ENCODE results near the gene TRIM28.

DNA sequence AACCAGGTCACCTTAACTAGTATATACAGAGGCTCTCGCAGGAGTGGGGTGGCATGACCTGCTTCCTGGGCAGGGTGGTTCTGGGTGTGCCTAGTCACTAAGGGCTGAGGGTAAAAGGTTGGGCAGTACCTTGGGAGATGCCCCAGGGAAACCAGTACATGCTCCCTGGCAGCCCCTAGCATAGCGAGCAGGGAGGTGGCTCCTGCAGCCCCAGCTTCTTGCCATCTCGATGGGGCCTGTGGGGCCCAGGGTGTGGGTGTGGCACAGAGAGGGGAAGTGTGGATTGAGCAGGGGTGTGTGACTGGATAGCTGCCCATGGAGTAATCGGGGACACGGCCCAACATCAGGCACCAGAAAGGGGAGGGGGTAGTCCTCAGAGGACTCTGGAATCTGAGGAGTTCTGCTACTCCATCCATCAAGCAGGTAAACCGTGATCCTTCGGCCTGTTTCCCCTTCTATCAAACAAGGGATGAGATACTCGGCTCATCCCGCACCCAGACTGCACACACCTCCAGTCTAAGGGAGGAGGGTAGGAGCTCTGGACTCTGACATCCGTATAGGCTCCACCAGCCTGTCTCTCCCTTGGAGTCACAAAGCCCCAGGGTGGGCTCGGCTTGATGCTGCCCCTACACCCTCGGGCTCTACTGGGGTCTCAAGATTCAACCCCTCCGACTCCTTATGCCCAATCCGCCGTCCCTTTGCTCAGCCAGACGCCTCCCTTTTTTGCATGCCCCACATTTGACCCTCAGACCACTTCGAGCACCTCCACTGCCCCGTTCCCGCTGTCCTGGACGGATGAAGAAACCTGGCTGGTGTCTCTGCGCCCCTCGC is 25.4 kb upstream of the TRIM28 start:
- no peak for TF ChIP-seq EZH2 (IDR thresholded peaks at IDR 0.05)
- no peak; the same call in 1 of the 2 replicates for TF ChIP-seq POLR2AphosphoS5 (IDR thresholded peaks at IDR 0.05; ENCODE audit: borderline replicate concordance, low read depth, low read length)
- no peak for TF ChIP-seq FOXP2 (optimal IDR thresholded peaks at IDR 0.05; ENCODE audit: control extremely low read depth, extremely low read length, insufficient read depth)
